ENCODE results near the gene INF2. TPM values are rescaled to one million over a fixed set of nuclear protein-coding genes. Genes with fewer than 3 reads are reported as not detected.

INF2 gene
- total RNA-seq, 2 experiments from 2014 or later = 66.7 to 71.5 TPM

GRCh38 chr14:104758981-104759969 lies 69.9 kb downstream of the INF2 start:
- H3K27ac Mint-ChIP-seq = no peak overlapping the region
- ChIA-PET POLR2A (interaction anchor here (1.5 kb wide), 1 partner anchor 42 kb away, joined by 3 read pairs; the partner anchor contains the start of gene ZBTB42), CTCF (interaction anchor here (1.5 kb wide), 1 partner anchor 9 kb away, joined by 5 read pairs; no protein-coding TSS in a partner anchor)
- peaks cover 30% of the 10 kb centered on the region for H3K36me3 Mint-ChIP-seq
- no peaks in the 10 kb centered on the region for H3K9me3 Mint-ChIP-seq
- peaks cover 14% of the 10 kb centered on the region for H3K4me1 Mint-ChIP-seq (ENCODE audit: low read depth)
- no peaks in the 10 kb centered on the region for H3K27me3 Mint-ChIP-seq
- H3K4me3 Mint-ChIP-seq = no peak overlapping the region
- DNase-seq = no peak
- intact Hi-C loops (cut with micrococcal nuclease) = no loop called here

GRCh38 chr14:104765517-104765916 lies 76.1 kb downstream of the INF2 start:
- CTCF ChIA-PET = interaction anchor here (0.8 to 7.5 kb wide), 3 partner anchors 13 to 61 kb away, joined by 3 to 99 read pairs (median 4); partner anchors contain the start of gene SIVA1
- no peak overlapping the region for H3K27ac Mint-ChIP-seq
- intact Hi-C loops (cut with micrococcal nuclease) = no loop called here
- H3K9me3 Mint-ChIP-seq = no peaks in the 10 kb centered on the region
- DNase-seq = no peak
- POLR2A ChIA-PET = no interaction called here
- H3K27me3 Mint-ChIP-seq = no peaks in the 10 kb centered on the region
- peaks cover 20% of the 10 kb centered on the region for H3K36me3 Mint-ChIP-seq
- H3K4me3 Mint-ChIP-seq = no peak overlapping the region
- no peaks in the 10 kb centered on the region for H3K4me1 Mint-ChIP-seq (ENCODE audit: low read depth)

GRCh38 chr14:104766256-104766862 lies 76.9 kb downstream of the INF2 start:
- no peak overlapping the region for H3K27ac Mint-ChIP-seq
- H3K27me3 Mint-ChIP-seq = no peaks in the 10 kb centered on the region
- intact Hi-C loops (cut with micrococcal nuclease) = no loop called here
- H3K4me3 Mint-ChIP-seq = no peak overlapping the region
- CTCF ChIA-PET = interaction anchor here (0.8 to 7.5 kb wide), 5 partner anchors 14 to 62 kb away, joined by 3 to 99 read pairs (median 4); partner anchors contain the start of gene SIVA1
- H3K4me1 Mint-ChIP-seq (ENCODE audit: low read depth) = no peaks in the 10 kb centered on the region
- H3K9me3 Mint-ChIP-seq = peaks cover 4% of the 10 kb centered on the region
- DNase-seq = no peak
- POLR2A ChIA-PET = no interaction called here
- H3K36me3 Mint-ChIP-seq = peaks cover 21% of the 10 kb centered on the region

- H3K9me3 Mint-ChIP-seq = peaks cover 4% of the 10 kb centered on the region
- ChIA-PET CTCF (interaction anchor here (0.8 to 7.5 kb wide), 5 partner anchors 14 to 62 kb away, joined by 3 to 99 read pairs (median 4); partner anchors contain the start of gene SIVA1), POLR2A (no interaction called here)
- H3K4me3 Mint-ChIP-seq = no peak overlapping the region
- no peaks in the 10 kb centered on the region for H3K27me3 Mint-ChIP-seq
- no peaks in the 10 kb centered on the region for H3K4me1 Mint-ChIP-seq (ENCODE audit: low read depth)
- H3K27ac Mint-ChIP-seq = no peak overlapping the region
- no peak for DNase-seq
- peaks cover 27% of the 10 kb centered on the region for H3K36me3 Mint-ChIP-seq
- intact Hi-C loops (cut with micrococcal nuclease) = no loop called here
Observed at GRCh38 chr14:104766863-104767633, 77.6 kb downstream of the INF2 start.

GRCh38 chr14:104767634-104767918 lies 78.2 kb downstream of the INF2 start:
- Mint-ChIP-seq H3K27ac (no peak overlapping the region), H3K36me3 (peaks cover 25% of the 10 kb centered on the region), H3K27me3 (no peaks in the 10 kb centered on the region), H3K4me3 (no peak overlapping the region), H3K9me3 (peaks cover 4% of the 10 kb centered on the region), H3K4me1 (ENCODE audit: low read depth) (no peaks in the 10 kb centered on the region)
- ChIA-PET CTCF (interaction anchor here (0.9 to 7.5 kb wide), 4 partner anchors 14 to 85 kb away, joined by 4 to 99 read pairs (median 26); partner anchors contain the start of gene SIVA1), POLR2A (no interaction called here)
- no peak for DNase-seq
- intact Hi-C loops (cut with micrococcal nuclease) = no loop called here

GRCh38 chr14:104768437-104769323 lies 79.3 kb downstream of the INF2 start:
- intact Hi-C loops (cut with micrococcal nuclease) = loop anchor here (1.0 kb wide), 1 partner anchor 58 kb away; no protein-coding TSS in a partner anchor
- Mint-ChIP-seq H3K36me3 (peaks cover 29% of the 10 kb centered on the region), H3K27me3 (no peaks in the 10 kb centered on the region), H3K27ac (peak overlapping the region; percentile 49), H3K4me1 (ENCODE audit: low read depth) (no peaks in the 10 kb centered on the region), H3K4me3 (no peak overlapping the region), H3K9me3 (peaks cover 4% of the 10 kb centered on the region)
- DNase-seq = peak; percentile 94
- CTCF ChIA-PET = interaction anchor here (0.6 to 7.5 kb wide), 27 partner anchors 9 to 689 kb away, joined by 3 to 99 read pairs (median 4); partner anchors contain the start of genes SIVA1 and ZBTB42
- POLR2A ChIA-PET = no interaction called here

GRCh38 chr14:104769324-104770071 lies 80.1 kb downstream of the INF2 start:
- Mint-ChIP-seq H3K4me1 (ENCODE audit: low read depth) (no peaks in the 10 kb centered on the region), H3K27me3 (no peaks in the 10 kb centered on the region), H3K4me3 (no peak overlapping the region), H3K9me3 (peaks cover 4% of the 10 kb centered on the region), H3K36me3 (peaks cover 29% of the 10 kb centered on the region), H3K27ac (no peak overlapping the region)
- DNase-seq = no peak
- intact Hi-C loops (cut with micrococcal nuclease) = no loop called here
- CTCF ChIA-PET = interaction anchor here (0.9 to 7.5 kb wide), 18 partner anchors 10 to 163 kb away, joined by 3 to 99 read pairs (median 7); partner anchors contain the start of genes ADSS1, SIVA1 and ZBTB42
- POLR2A ChIA-PET = interaction anchor here (1.5 kb wide), 1 partner anchor 25 kb away, joined by 3 read pairs; no protein-coding TSS in a partner anchor

- Mint-ChIP-seq H3K4me1 (ENCODE audit: low read depth) (no peaks in the 10 kb centered on the region), H3K27ac (no peak overlapping the region), H3K36me3 (peaks cover 29% of the 10 kb centered on the region), H3K9me3 (peaks cover 4% of the 10 kb centered on the region), H3K27me3 (no peaks in the 10 kb centered on the region), H3K4me3 (no peak overlapping the region)
- DNase-seq = no peak
- intact Hi-C loops (cut with micrococcal nuclease) = no loop called here
- CTCF ChIA-PET = interaction anchor here (0.9 to 7.5 kb wide), 8 partner anchors 9 to 56 kb away, joined by 3 to 99 read pairs (median 4); partner anchors contain the start of genes ADSS1 and ZBTB42
- POLR2A ChIA-PET = interaction anchor here (1.5 kb wide), 1 partner anchor 24 kb away, joined by 3 read pairs; no protein-coding TSS in a partner anchor
Observed at GRCh38 chr14:104770072-104770579, 80.7 kb downstream of the INF2 start.

- no peak overlapping the region for H3K4me3 Mint-ChIP-seq
- peaks cover 29% of the 10 kb centered on the region for H3K36me3 Mint-ChIP-seq
- POLR2A ChIA-PET = interaction anchor here (1.5 kb wide), 1 partner anchor 23 kb away, joined by 3 read pairs; no protein-coding TSS in a partner anchor
- no peaks in the 10 kb centered on the region for H3K27me3 Mint-ChIP-seq
- CTCF ChIA-PET = interaction anchor here (0.7 to 7.5 kb wide), 13 partner anchors 9 to 1556 kb away, joined by 3 to 99 read pairs (median 3); partner anchors contain the start of genes ADSS1, SIVA1 and ZBTB42
- H3K4me1 Mint-ChIP-seq (ENCODE audit: low read depth) = no peaks in the 10 kb centered on the region
- peaks cover 4% of the 10 kb centered on the region for H3K9me3 Mint-ChIP-seq
- intact Hi-C loops (cut with micrococcal nuclease) = no loop called here
- DNase-seq = peak; percentile 35
- peak overlapping the region; percentile 13 for H3K27ac Mint-ChIP-seq
Observed at GRCh38 chr14:104770851-104771272, 81.4 kb downstream of the INF2 start.

- Mint-ChIP-seq H3K36me3 (peaks cover 33% of the 10 kb centered on the region), H3K27me3 (no peaks in the 10 kb centered on the region), H3K4me3 (no peak overlapping the region), H3K27ac (no peak overlapping the region), H3K4me1 (ENCODE audit: low read depth) (no peaks in the 10 kb centered on the region), H3K9me3 (peaks cover 4% of the 10 kb centered on the region)
- ChIA-PET POLR2A (no interaction called here), CTCF (interaction anchor here (0.7 to 7.5 kb wide), 11 partner anchors 8 to 1557 kb away, joined by 3 to 99 read pairs (median 3); partner anchors contain the start of genes SIVA1 and ZBTB42)
- DNase-seq = no peak
- intact Hi-C loops (cut with micrococcal nuclease) = no loop called here
Observed at GRCh38 chr14:104771374-104771773, 82.0 kb downstream of the INF2 start.

Data from activated CD4-positive, alpha-beta memory T cell treated with anti-CD3 and anti-CD28 coated beads for 36 hours (primary cell).